HL-60/S4 (cell line): ENCODE measurements around the gene KIF26A.

Experiments
- in situ Hi-C: fragments of 300-500 bp; cut with MboI; formaldehyde crosslinking; loops from 2 replicates; pipeline ENCODE4 v1.14.3; 2022; ENCODE audit warnings: low sequenced_read_pairs

Gene KIF26A

DNA sequence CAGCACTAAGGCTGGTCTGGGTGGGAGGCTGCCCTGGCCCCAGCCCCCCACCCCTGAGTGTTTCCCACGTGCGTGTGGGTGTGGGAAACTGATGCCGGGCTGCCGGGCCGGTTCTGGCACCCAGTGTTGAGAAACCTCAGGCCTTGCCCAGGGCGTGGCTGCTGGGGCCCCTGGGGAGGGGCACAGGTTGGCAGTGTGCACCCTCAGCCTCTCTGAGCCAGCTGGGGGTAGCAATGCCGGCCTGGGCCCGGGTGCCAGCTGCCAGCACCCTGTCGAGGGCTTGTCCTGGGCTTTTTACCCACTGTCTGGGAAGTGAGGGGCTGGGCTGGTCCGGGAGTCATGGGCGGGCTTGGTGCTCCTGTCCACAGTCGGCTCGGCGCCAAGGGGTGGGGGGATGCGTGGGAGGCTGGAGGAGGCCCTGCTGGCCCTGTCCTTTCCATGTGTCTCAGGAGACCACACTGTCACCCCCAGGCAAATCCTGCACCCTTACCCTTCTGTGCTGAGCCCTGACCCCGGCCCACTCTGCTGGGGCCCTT lies 37.2 kb upstream of the KIF26A start:
- in situ Hi-C loops, result no loop called here

DNA sequence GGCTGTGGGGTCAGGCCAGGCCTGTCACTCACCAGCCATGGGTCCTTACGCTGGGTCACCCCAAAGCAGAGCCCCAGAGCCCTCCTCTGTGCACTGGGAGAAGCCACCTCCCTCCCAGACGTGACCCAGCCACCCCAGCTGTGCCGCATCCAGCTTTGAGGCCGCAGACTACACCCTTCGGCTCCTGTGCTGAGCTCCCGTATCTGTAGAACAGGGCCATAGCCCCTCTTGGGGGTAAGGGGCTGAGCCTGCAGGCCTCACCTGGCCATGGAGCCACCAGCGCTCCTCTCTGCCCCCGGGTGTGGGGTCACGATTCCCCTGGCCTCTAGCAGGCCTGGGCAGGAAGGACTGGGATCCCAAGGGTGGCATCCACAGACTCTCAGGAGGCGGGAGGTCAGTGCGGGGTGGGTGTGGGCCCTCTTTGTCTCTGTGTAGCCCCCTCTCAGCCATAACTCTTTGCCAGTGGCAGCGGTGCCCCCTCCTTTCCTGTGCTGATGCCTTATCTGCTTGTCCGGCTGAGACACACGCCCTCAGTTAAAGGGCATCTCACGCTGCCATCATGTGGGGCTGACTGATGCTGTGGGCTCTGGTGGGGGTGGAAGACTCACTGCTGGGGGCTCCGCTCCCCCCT lies 36.6 kb upstream of the KIF26A start:
- in situ Hi-C loops, result no loop called here

DNA sequence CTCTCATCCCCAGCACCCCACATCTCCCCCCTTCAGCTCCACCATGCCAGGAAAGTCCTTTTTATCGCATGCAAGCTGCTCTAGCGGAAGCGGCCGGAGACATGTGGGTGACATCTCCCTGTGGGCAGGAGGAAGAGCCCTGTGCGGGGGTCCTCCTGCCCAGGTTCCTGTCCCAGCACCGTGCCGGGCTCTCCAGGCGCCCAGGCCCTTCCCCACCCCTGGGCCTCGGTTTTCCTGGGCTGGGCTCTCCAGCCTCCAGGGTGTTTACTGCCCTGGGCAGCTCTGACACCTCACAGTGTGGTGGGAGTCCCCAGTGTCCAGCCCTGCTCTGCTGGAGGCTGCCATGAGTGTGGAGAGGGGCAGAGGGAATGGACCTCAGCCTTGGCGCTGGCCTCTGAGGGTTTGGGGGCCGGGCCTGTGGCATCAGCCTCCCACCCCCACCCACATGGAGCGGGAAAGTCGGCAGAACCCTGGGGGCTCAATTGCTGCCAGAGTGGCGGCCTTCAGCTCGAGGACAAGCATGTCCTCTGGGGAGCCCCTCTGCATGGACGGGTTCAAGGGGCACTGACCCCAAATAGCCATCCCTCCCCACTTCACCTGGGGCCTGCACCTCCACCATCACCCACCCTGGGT lies 36.0 kb upstream of the KIF26A start:
- in situ Hi-C loops, result no loop called here

DNA sequence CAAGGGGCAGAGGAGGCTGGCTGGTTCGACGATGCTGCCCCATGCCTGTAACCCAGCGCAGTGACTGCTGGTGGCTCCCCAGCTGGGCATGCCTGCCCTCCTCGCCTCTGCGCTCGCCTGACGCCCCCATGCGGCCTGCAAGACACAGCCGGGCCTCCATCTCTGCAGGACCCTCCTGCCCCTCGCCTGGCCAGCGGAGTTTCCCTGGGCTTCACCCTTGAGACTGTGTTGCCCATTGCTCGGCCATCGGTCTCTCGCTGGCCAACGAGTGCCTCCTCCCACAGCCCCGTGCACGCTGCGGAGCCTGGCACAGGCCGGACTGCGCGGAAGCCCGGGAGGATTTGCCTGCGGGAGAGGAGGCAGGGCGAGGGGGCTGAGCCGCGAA lies 35.3 kb upstream of the KIF26A start:
- in situ Hi-C loops, result no loop called here

DNA sequence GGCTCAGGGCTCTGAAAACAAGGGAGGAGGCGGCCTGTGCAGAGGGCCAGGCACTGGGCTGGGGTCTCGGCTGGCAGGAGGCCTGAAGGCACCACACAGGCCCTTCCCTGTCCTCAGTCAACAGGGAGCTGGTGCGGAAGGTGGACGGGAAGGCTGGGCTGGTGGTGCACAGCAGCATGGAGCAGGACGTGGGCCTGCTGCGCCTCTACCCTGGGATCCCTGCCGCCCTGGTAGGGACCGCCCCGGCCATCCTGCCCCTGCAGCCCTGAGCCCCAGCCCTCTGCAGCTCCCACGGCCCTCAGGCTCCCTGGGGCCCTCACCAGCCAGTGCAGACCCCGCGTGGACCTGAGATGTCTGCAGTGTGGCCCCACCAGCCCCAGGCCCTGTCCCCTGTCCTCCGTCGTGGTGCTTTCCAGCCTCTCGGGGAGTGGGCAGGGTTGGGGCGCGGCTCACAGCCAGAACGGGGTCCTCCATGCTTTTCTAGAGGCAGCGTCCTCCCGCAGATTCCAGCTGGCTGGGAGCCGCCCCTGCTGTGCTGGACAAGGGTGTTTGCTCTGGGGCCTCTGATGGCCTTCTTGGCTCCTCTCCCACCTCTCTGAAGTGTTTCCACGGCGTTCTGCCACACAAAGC lies 34.8 kb upstream of the KIF26A start:
- in situ Hi-C loops, result no loop called here

DNA sequence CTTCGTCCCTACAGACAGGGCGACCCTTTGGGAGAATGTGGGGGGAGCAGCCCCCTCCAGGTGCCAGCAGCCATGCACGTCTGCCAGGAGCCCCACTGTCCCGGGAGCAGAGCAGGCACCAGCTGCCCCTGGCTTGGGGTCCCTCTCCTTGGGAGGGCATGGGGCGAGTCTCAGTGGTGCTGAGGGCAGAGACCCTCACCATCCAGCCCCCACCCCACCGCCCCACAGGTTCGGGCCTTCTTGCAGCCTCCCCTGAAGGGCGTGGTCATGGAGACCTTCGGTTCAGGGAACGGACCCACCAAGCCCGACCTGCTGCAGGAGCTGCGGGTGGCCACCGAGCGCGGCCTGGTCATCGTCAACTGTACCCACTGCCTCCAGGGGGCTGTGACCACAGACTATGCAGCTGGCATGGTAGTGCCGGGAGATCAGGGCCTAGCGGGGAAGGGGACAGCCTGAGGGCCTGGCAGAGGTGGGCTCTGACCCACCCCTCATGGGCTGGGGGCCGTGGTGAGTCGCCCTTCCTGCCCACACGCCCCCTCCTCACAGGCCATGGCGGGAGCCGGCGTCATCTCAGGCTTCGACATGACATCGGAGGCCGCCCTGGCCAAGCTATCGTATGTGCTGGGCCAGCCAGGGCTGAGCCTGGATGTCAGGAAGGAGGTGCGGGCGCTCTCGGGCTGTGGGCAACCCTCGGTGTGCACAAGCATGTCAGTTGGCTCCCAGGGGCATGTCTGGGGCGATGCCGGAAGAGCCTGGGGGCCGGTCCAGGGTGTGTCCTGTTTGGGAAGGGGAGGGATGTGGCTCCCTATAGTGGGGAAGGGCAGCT lies 34.1 kb upstream of the KIF26A start:
- in situ Hi-C loops, result no loop called here

DNA sequence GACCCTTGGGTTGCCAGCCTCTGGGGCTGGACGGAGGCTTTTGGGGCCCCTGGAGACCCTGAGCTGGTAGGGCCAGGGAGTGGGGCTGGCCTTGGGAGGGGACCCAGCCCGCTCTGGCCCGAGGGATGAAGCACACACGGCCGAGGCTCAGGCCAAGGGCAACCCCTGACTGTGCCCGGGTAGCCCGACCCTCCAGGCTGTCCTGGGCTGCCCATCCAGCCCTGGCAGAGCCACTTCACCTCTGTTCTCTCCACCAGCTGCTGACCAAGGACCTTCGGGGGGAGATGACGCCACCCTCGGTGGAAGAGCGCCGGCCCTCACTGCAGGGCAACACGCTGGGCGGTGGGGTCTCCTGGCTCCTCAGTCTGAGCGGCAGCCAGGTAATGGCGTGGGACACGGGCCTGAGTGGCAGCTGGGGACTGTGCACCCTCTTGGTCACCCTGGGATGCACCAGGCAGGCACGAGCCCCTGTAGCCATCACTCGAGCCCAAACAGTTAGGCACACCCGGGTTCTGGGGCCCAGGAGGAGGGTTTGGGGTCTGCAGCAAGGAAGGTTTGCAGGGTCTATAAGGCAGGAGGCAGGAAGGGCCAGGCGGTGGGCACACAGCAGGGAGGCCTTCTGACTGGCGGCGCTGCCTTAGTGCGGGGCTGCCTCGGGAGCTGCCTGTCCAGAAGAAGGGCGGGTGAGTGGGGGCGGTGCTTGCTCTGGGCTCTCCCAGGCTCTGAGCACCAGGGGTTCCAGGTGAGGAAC lies 33.1 kb upstream of the KIF26A start:
- in situ Hi-C loops, result no loop called here

DNA sequence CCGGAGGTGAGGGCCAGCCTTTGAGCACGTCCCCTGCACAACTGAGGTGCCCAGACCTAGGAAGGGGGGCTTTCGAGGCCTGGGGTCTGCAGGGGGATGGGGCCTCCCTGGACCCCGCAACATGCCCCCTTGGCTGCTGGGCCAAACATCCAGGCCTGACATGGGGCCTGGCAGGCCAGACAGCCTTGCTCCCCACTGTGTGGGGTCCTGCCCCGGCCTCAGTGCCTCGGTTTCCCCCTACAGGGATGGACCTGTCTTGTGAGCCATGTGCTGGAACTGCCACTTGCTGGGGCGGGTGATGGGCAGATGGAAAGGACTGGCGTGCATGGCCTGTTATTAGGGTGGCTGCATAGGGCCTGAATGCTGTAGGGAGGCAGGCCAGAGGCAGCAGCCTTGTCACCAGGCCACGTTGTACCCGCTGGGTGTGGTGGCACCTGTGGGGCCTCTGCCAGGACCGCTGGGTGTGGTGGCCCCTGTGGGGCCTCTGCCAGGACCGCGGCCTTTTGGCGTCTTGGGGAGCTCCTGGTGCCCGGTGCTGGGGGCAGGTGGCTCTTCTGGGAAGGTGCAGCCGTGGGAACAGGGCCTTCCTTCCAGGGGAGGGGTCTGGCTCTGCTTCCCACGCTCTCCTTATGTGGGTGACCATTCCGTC lies 32.4 kb upstream of the KIF26A start:
- in situ Hi-C loops, result no loop called here

DNA sequence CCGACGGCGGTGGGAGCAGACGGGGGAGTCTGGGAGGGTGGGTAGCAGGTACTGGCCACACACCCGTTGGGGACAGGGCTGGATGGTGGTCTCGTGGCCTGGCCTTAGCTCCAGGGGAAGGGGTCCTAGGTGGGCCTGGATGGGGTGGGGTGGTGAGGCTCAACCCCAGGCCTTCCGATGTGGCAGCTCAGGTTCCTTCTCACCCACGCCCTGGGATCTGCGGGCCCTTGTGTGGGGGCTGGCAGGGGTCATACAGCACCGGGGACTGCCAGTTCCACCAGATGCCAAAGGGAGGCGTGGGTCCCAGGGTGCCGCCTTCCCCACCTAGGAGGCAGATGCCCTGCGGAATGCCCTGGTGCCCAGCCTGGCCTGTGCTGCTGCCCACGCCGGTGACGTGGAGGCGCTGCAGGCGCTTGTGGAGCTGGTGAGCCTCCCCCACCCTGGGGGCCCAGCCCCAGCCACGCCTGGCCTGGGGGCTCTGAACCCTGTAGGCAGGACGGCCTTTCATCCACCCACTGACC lies 31.9 kb upstream of the KIF26A start:
- in situ Hi-C loops, result no loop called here

DNA sequence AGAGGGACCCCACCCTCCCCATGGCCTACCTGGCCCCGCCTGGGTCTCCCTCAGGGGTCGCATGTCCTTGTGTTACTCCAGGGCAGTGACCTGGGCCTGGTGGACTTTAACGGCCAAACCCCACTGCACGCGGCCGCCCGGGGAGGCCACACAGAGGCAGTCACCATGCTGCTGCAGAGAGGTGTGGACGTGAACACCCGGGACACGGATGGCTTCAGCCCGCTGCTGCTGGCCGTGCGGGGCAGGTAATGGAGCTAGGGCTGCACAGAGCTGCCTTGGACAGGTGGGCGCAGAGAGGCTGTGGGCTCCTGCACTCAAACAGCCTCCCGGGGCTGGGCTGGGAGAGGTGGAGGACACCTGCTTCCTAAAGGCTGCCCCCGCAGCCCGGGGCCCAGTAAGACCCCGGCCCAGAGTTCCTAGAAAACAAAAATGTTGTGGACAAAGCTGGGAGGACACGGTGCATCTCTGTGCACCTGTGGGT lies 31.2 kb upstream of the KIF26A start:
- in situ Hi-C loops, result no loop called here

DNA sequence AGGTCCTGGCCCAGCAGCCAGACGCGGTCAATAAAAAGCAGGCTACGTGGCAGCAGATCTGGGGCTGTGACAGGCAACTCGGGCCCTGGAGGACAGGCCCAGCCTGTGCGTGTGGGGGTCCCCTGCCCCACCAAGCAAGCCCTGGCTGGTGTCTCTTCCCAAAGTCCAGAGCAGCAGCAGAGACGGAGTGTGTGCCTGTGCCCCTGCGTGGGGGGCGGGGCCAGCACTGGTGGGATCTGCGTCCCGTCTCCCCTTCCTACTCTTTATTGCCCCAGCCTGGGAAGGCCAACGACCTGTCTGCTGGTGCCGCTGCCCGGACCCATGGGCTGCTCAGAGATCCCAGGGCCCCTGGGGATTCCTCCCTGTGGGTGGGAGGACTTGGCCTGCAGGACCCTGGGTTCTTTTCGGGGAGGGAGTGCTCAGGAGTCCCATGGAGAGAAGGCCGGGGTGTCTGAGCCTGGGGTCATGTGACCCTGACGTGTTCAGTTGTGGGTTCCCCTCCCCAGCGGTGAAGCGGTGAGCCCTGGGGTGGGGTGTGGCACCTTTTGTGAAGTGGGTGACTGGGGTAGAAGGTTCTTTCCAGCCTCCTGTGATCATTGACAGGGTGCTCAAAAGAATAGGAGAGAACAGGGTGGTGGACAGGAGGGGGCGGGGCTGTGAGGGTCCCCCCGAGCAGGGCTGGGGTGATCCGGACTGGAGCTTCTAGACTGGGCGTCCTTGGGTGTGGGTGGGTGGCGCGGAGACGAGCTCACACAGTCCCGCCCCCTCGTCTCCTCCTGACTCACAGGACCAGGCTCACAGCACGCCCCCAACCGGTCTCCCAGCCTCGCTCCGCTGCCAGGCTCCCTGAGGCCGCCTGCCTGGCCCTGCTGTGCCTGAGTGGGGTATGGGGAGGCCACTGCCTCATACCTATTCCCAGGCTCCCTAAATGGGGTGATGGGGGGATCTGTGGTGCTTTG lies 30.5 kb upstream of the KIF26A start:
- in situ Hi-C loops, result no loop called here

DNA sequence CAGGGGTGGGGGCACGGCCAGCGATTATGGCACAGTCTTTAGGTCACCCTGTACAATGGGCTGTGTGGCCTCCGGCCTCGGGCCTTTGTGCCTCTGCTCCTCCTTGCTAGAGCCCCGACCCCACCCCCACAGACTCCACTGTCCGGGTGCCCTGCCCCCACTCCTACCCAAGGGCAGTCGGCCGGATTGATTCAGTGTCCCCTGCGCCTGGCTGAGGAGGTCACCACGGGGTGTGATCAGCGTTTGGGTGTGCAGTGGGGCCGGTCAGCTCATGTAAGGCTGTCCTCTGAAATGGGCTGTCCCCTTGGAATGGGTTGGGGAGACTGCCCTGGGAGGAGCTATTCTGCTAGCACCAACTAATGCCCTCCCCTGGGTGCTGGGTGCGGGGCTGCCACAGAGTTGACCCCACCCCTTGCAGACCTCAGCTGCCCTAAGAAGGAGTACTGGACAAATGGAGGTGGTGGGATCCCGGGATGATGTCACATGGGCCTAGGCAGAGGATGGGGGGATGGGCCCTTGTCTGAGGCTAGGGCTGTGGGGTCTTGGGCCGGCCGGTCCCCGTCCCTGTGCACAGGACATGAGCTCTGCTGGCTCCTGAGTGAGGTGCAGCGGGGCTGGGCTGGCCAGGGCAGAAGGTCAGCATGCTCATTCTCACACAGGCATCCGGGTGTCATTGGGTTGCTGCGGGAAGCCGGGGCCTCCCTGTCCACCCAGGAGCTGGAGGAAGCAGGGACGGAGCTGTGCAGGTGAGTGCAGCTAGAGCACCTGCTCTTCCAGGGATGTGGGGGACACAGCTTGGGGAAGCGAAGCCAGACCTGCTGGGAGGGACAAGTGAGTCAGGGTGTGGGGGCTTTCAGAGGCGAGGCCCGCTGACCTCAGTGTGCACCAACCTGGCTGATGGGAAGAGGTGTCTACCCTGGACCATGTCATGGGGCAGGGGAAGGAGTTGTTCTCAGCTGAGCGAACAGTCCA lies 29.5 kb upstream of the KIF26A start:
- in situ Hi-C loops, result no loop called here

DNA sequence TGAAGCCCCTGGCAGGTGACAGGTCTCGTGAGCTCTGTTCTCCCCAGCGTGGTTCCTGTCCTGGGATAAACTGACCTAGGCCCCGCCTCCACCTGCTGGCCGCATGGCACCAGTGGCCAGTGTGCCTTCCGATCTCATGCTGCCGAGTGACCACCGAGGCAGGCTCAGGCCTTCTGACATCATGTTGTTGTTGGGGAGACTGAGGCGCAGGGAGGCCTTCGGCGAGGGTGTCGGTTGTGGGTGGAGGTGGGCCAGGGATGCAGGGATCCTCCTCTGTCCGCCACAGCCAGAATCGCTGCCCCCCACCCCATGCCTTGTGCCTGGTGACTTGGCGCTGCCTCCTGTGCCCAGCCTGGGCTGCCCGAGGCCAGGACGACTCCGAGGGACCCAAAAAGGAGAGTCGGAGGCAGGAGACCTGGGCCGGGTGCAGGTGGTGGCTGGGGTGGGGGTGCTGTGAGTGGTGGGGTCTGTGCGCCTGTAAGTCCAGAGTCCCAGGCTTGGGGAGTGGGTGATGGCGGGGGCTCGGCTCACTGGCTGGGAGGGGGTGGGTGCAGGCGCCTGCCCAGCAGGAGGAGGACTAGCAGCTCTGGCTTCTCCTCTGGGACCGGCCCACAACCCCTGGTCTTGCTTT lies 28.5 kb upstream of the KIF26A start:
- in situ Hi-C loops, result no loop called here

DNA sequence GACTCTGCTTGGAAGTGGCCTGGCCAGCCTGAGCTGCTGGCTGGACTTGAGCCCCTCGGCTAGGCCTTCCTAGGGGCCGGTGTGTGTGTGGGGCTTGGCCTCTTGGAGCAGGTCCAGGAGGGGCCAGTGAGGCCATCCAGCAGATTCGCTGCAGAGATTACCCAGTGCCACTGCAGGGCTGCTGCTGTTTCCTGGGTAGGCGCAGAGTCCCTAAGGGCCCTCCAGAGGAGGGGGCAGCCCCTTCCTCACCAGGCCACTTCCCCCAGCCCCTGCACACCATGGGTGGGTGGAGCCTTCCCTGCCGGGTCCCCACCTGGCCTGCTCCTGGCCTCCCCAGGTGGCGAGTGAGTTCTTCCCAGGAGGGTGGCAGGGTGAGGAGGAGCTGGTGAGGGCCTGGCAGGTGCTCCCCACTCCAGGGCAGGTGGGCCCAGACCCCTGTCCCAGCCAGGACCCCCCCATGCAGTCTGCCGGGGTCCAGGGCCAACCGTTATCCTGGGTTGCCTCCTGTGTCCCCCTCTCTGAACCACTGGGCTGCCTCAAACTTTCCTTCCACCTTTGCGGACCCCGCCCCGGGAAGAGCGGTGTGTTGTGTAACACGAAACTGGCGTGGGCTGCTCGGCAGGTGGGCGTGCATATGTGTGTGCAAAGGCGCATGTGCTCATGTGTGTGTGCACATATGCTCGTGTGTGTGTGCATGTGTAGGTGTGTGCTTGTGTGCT lies 27.7 kb upstream of the KIF26A start:
- in situ Hi-C loops, result no loop called here

DNA sequence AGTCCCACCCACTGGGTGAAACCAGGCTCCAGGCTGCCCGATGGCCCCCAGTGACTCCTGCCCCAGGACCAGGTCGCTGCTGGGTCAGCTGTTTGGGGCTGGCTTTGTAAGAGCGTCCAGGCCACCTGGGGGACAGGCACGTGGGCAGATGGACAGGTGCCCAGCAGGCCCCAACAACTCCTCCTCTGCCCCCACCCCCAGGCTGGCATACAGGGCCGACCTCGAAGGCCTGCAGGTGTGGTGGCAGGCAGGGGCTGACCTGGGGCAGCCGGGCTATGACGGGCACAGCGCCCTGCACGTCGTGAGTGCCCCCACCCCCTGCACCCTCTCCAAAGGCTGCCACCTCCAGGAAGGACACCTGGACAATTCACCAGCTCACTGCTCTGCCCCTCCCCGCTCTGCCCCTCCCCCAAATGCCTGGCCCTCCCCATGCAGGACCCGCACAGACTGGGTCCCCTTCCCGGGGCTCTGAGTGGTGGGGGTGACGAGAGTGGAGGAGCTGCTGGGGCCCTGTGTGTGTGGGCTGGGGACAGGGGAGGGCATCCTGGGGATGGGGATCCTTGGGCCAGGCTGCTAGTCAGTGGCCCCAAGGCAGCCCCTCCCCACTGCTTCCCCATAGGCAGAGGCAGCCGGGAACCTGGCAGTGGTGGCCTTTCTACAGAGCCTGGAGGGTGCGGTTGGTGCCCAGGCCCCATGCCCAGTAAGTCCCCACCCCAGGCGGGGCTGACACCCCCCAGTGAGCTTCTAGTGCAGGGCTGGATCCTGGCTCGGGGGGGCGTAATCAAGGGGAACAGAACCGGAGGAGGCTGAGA lies 26.9 kb upstream of the KIF26A start:
- in situ Hi-C loops, result no loop called here

DNA sequence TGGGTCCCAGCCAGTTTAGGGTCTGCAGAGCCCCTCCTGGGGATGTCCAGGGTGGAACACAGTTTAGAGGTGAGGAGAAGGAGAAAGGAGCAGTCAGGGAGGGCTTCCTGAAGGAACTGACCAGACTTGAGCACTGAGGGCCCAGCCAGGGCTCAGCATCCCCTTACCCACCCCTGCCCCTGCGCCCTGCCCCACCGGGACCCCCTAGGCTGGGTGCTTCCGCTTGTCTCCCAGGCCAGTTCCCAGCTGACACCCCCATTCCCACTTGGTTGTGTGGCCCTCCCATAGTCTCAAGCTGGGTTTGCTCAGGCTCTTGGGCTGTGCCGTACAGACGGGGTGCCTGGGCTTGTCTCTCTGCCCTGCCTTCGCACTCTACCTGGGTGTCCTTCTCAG lies 26.3 kb upstream of the KIF26A start:
- in situ Hi-C loops, result no loop called here
